ENCODE results near the gene CHST15. TPM values are rescaled to one million over a fixed set of nuclear protein-coding genes. Genes with fewer than 3 reads are reported as not detected.

Gene CHST15
- total and polyA plus RNA-seq, 2 of the 13 experiments (the other 11 are each of a cell fraction or from before 2014, with no cell fraction given) = 1.4 to 94.7 TPM

DNA sequence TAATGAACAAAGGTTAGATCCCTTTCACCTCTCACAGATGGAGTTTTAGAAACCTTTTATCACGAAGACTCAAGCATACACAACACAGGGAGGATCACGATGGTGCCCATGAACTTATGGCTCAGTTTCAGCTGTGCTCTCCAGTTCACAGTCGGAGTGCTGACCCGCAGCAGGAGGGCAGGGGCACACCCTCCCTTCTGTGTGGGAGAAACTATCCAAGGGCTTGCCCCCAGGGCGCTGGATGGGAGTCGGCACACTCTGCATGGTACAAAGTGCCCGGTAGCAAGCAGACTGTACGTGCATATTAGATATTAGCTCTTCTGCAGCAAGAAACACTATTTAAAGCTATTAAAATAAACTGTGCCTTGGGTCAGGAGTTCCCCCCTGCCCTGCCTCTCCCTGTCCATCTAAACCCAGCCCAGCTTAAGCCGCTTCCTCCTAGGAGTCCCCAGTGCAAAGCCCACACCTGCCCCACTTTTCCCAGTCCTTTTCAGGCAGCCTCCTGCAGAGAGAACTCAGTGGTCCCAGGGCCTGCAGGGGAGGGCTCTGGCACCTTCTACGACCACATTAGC lies 76.5 kb downstream of the CHST15 start:
- 83% methylated on average over 8 of the region's 10 CpGs for WGBS (ENCODE audit: low lambda C conversion rate)
- DNase-seq (ENCODE audit: low spot score) (no peak), ATAC-seq (no peak), FAIRE-seq (no peak)
- Histone ChIP-seq H3K27me3 (ENCODE audit: control insufficient read depth in 1 of 2, insufficient read depth in 2 of 2, low read length in 2 of 2) (no peaks in the 10 kb centered on the region), H3K9me3 (ENCODE audit: low read length) (peaks cover 13% of the 10 kb centered on the region), H3K4me2 (ENCODE audit: low read depth, low read length) (no peak overlapping the region), H3K36me3 (replicated peaks in 1 of 2; ENCODE audit: control insufficient read depth in 1 of 2, insufficient read depth in 2 of 2, low read length in 2 of 2) (peaks cover 42 to 77% of the 10 kb centered on the region in 2 experiments), H3K79me2 (ENCODE audit: insufficient read depth, low read length) (no peaks in the 10 kb centered on the region), H3K4me1 (ENCODE audit: insufficient read depth, low read length) (no peaks in the 10 kb centered on the region), H3K4me3 (replicated peaks in 1 of 3; ENCODE audit: insufficient read depth in 1 of 3, low read depth in 2 of 3, low read length in 3 of 3) (no peak overlapping the region), H4K20me1 (ENCODE audit: insufficient read depth, low read length) (peaks cover 13% of the 10 kb centered on the region; the same call in 1 of the 2 replicates), H2AFZ (ENCODE audit: low read length) (no peak overlapping the region), H3K9ac (ENCODE audit: insufficient read depth, low read depth, low read length) (no peak overlapping the region), H3K27ac (ENCODE audit: extremely low read length, insufficient read depth, low read length) (no peak overlapping the region)
- in situ Hi-C loops (cut with HindIII; ENCODE audit: extremely low pct_ligation_motif_present, low pct_unique_long_range_greater_than_20kb) (no loop called here), intact Hi-C loops (cut with micrococcal nuclease; ENCODE audit: unreplicated experiment) (no loop called here)
- POLR2A ChIA-PET = no interaction called here
- CTCF ChIA-PET (ENCODE audit: low intra/inter-chr PET ratio, low total read pairs) = no interaction called here
- no TSS peak for BruUV-seq (replicated peaks)
- TF ChIP-seq GLI4 (CRISPR knock-in tag; IDR thresholded peaks at IDR 0.05; ENCODE audit: borderline replicate concordance) (no peak), SMAD1 (CRISPR knock-in tag; IDR thresholded peaks at IDR 0.05; ENCODE audit: borderline replicate concordance, low read depth) (no peak), WIZ (CRISPR knock-in tag; IDR thresholded peaks at IDR 0.05) (no peak), ZSCAN30 (CRISPR knock-in tag; IDR thresholded peaks at IDR 0.05) (no peak)
- TF ChIP-seq, protein P1, sequence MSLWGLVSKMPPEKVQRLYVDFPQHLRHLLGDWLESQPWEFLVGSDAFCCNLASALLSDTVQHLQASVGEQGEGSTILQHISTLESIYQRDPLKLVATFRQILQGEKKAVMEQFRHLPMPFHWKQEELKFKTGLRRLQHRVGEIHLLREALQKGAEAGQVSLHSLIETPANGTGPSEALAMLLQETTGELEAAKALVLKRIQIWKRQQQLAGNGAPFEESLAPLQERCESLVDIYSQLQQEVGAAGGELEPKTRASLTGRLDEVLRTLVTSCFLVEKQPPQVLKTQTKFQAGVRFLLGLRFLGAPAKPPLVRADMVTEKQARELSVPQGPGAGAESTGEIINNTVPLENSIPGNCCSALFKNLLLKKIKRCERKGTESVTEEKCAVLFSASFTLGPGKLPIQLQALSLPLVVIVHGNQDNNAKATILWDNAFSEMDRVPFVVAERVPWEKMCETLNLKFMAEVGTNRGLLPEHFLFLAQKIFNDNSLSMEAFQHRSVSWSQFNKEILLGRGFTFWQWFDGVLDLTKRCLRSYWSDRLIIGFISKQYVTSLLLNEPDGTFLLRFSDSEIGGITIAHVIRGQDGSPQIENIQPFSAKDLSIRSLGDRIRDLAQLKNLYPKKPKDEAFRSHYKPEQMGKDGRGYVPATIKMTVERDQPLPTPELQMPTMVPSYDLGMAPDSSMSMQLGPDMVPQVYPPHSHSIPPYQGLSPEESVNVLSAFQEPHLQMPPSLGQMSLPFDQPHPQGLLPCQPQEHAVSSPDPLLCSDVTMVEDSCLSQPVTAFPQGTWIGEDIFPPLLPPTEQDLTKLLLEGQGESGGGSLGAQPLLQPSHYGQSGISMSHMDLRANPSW (CRISPR knock-in tag; IDR thresholded peaks at IDR 0.05; ENCODE audit: borderline replicate concordance) = no peak
- TF ChIP-seq, protein P2, sequence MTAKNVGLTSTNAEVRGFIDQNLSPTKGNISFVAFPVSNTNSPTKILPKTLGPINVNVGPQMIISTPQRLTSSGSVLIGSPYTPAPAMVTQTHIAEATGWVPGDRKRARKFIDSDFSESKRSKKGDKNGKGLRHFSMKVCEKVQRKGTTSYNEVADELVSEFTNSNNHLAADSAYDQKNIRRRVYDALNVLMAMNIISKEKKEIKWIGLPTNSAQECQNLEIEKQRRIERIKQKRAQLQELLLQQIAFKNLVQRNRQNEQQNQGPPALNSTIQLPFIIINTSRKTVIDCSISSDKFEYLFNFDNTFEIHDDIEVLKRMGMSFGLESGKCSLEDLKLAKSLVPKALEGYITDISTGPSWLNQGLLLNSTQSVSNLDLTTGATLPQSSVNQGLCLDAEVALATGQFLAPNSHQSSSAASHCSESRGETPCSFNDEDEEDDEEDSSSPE (CRISPR knock-in tag; IDR thresholded peaks at IDR 0.05) = no peak

All from HepG2 (cell line).